Activated CD8-positive, alpha-beta memory T cell treated with anti-CD3 and anti-CD28 coated beads, Interleukin-2, amount 10 ng/mL, durations not matched to agents 7 days and 5 days (primary cell): Measurements from ENCODE around the gene ZNF3. TPM values are rescaled to one million over a fixed set of nuclear protein-coding genes. Genes with fewer than 3 reads are reported as not detected.

Experiments
- ATAC-seq: fragments of 150-1000 bp; cut with Tn5 transposase; one replicate; pipeline ENCODE4 v1.10.0; 2021; ENCODE audit warnings: moderate library complexity
- CTCF ChIA-PET: fragments of 350-600 bp; sonication (Branson Sonifier 250); formaldehyde crosslinking; loops from one replicate; lab custom pipeline; 2021; ENCODE audit warnings: antibody characterized with exemption; lab: Charles Lee
- DNase-seq: peaks from one replicate; pipeline ENCODE4 v3.0.0-alpha.2; 2020
- H3K27ac Mint-ChIP-seq: one replicate; pipeline ENCODE4 v1.8.0; 2021; ENCODE audit warnings: mild to moderate bottlenecking, mixed read lengths
- H3K27me3 Mint-ChIP-seq: one replicate; pipeline ENCODE4 v1.8.0; 2021; ENCODE audit warnings: mixed read lengths
- H3K36me3 Mint-ChIP-seq: one replicate; pipeline ENCODE4 v1.8.0; 2021; ENCODE audit warnings: mild to moderate bottlenecking, mixed read lengths
- H3K4me1 Mint-ChIP-seq: one replicate; pipeline ENCODE4 v1.8.0; 2021; ENCODE audit warnings: mixed read lengths
- H3K4me3 Mint-ChIP-seq: one replicate; pipeline ENCODE4 v1.8.0; 2021; ENCODE audit warnings: mild to moderate bottlenecking, moderate library complexity, mixed read lengths
- H3K9me3 Mint-ChIP-seq: one replicate; pipeline ENCODE4 v1.8.0; 2022; ENCODE audit warnings: low read depth, mixed read lengths
- microRNA-seq: library from miRNA; unstranded; fragments of <30 nt; microRNA quantifications from one replicate; pipeline ENCODE4 v1.2.0, GENCODE V29; 2022
- total RNA-seq, 2 experiments: library from RNA; stranded (reverse); gene quantifications; one replicate each; pipeline ENCODE4 v1.2.3, GENCODE V29; 2021

Gene ZNF3
- total RNA-seq, 2 experiments from 2014 or later, result 21.2 to 24.1 TPM

- DNase-seq, result no peak
- no peak overlapping the region for H3K27ac Mint-ChIP-seq
- no peak for ATAC-seq
- H3K4me3 Mint-ChIP-seq, result no peak overlapping the region
- no peaks in the 10 kb centered on the region for H3K27me3 Mint-ChIP-seq
- H3K36me3 Mint-ChIP-seq, result peaks cover 32% of the 10 kb centered on the region
- CTCF ChIA-PET, result interaction anchor here (1.2 kb wide), 1 partner anchor 10 kb away, joined by 3 read pairs; no protein-coding TSS in a partner anchor
- no peaks in the 10 kb centered on the region for H3K9me3 Mint-ChIP-seq
- peaks cover 31% of the 10 kb centered on the region for H3K4me1 Mint-ChIP-seq
Observed at GRCh38 chr7:100023526-100023925, 58.0 kb downstream of the ZNF3 start.

- CTCF ChIA-PET, result interaction anchor here (0.9 to 2.3 kb wide), 6 partner anchors 9 to 108 kb away, joined by 3 to 8 read pairs (median 4); no protein-coding TSS in a partner anchor
- H3K36me3 Mint-ChIP-seq, result peaks cover 32% of the 10 kb centered on the region
- ATAC-seq, result no peak
- no peak overlapping the region for H3K27ac Mint-ChIP-seq
- H3K4me3 Mint-ChIP-seq, result no peak overlapping the region
- H3K9me3 Mint-ChIP-seq, result no peaks in the 10 kb centered on the region
- no peaks in the 10 kb centered on the region for H3K27me3 Mint-ChIP-seq
- DNase-seq, result no peak
- H3K4me1 Mint-ChIP-seq, result peaks cover 36% of the 10 kb centered on the region
Observed at GRCh38 chr7:100022621-100023020, 58.9 kb downstream of the ZNF3 start.

GRCh38 chr7:100021297-100021696, 60.2 kb downstream of the ZNF3 start:
- H3K27ac Mint-ChIP-seq, result peak overlapping the region; percentile 47
- no peak for DNase-seq

More at GRCh38 chr7:100021297-100021696, 60.2 kb downstream of the ZNF3 start:
- peaks cover 46% of the 10 kb centered on the region for H3K4me1 Mint-ChIP-seq
- peaks cover 33% of the 10 kb centered on the region for H3K36me3 Mint-ChIP-seq
- H3K27me3 Mint-ChIP-seq, result no peaks in the 10 kb centered on the region
- ATAC-seq, result no peak
- H3K4me3 Mint-ChIP-seq, result no peak overlapping the region
- CTCF ChIA-PET, result interaction anchor here (0.6 to 2.3 kb wide), 10 partner anchors 23 to 547 kb away, joined by 3 to 8 read pairs (median 4); no protein-coding TSS in a partner anchor
- no peaks in the 10 kb centered on the region for H3K9me3 Mint-ChIP-seq

Small RNAs within 50 kb of the gene (microRNA-seq; reads per million reads assigned to microRNA genes)
- gene MIR106B (11,983 reads per million, percentile 95 among the genes with 10 or more reads in this experiment), gene MIR25 (1,458 reads per million, percentile 86 among the genes with 10 or more reads in this experiment), gene MIR93 (18,494 reads per million, percentile 97 among the genes with 10 or more reads in this experiment)

Other genes with a start within 250 kb of the ZNF3 start
- gene OR2AE1, start 204.7 kb downstream of the ZNF3 start, total RNA-seq, result under 1 TPM in 1 of 2 experiments, not detected in 1; 0.47 TPM
- 10 to 100 TPM; 26.4 to 26.7 TPM for gene TRIM4, start 162.2 kb downstream of the ZNF3 start, total RNA-seq
- gene GJC3, start 152.1 kb downstream of the ZNF3 start, total RNA-seq, result not detected
- gene AZGP1, start 105.7 kb downstream of the ZNF3 start, total RNA-seq, result not detected
- 10 to 100 TPM; 55.5 to 58.6 TPM for gene ZKSCAN1, start 66.1 kb downstream of the ZNF3 start, total RNA-seq
- gene ZSCAN21, start 31.9 kb downstream of the ZNF3 start, total RNA-seq, result 1 to 10 TPM; 5.6 to 7.9 TPM
- 10 to 100 TPM; 81.2 to 90.8 TPM for gene COPS6, start 7.2 kb upstream of the ZNF3 start, total RNA-seq
- 100 to 1,000 TPM; 405 to 409 TPM for gene MCM7, start 19.7 kb upstream of the ZNF3 start, total RNA-seq
- gene AP4M1, start 19.9 kb upstream of the ZNF3 start, total RNA-seq, result 10 to 100 TPM in 1 of 2 experiments, 1 to 10 TPM in 1; 9.9 to 10.6 TPM
- gene TAF6, start 37.6 kb upstream of the ZNF3 start, total RNA-seq, result 10 to 100 TPM; 70.4 to 71.4 TPM
- 10 to 100 TPM; 27.3 to 28.0 TPM for gene CNPY4, start 37.9 kb upstream of the ZNF3 start, total RNA-seq
- 1 to 10 TPM; 5.6 to 7.5 TPM for gene MBLAC1, start 45.2 kb upstream of the ZNF3 start, total RNA-seq
- 100 to 1,000 TPM; 119 to 151 TPM for gene LAMTOR4, start 67.2 kb upstream of the ZNF3 start, total RNA-seq
- 10 to 100 TPM; 36.8 to 43.5 TPM for gene TRAPPC14, start 77.0 kb upstream of the ZNF3 start, total RNA-seq
- gene GAL3ST4, start 86.9 kb upstream of the ZNF3 start, total RNA-seq, result 1 to 10 TPM in 1 of 2 experiments, under 1 TPM in 1; 0.61 to 1.4 TPM
- gene GPC2, start 95.7 kb upstream of the ZNF3 start, total RNA-seq, result 1 to 10 TPM; 2.9 to 6.2 TPM
- 10 to 100 TPM in 1 of 2 experiments, 1 to 10 TPM in 1; 8.1 to 20.2 TPM for gene STAG3, start 96.2 kb upstream of the ZNF3 start, total RNA-seq
- 10 to 100 TPM; 45.2 to 63.2 TPM for gene PVRIG, start 138.2 kb upstream of the ZNF3 start, total RNA-seq
- gene SPDYE3, start 226.0 kb upstream of the ZNF3 start, total RNA-seq, result not detected